Left lung (tissue), 10 donors: Measurements from ENCODE around the gene EPHB6. TPM values are rescaled to one million over a fixed set of nuclear protein-coding genes. Genes with fewer than 3 reads are reported as not detected.

Experiments used
- ATAC-seq: fragments of 200-7000 bp; cut with Tn5 transposase; one replicate; pipeline ENCODE4 v1.9.1; 2020; ENCODE audit warnings: moderate library complexity
- DNase-seq, 4 donors: peaks; one replicate each; pipeline ENCODE4 v3.0.0-alpha.2; 2013 to 2020
- H3K27ac ChIP-seq, 2 donors: fragments of 200-600 bp; sonication (generic) in 1 of 2; one replicate each; pipeline versions ENCODE4 v1.5.0 to v1.8.0; 2020 to 2021
- H3K27me3 ChIP-seq, 2 donors: fragments of 200-600 bp; sonication (generic) in 1 of 2; one replicate each; pipeline versions ENCODE4 v1.5.0 to v1.8.0; 2020 to 2021
- H3K36me3 ChIP-seq, 2 donors: fragments of 200-600 bp; sonication (generic) in 1 of 2; one replicate each; pipeline versions ENCODE4 v1.5.0 to v1.8.0; 2020 to 2021
- H3K4me1 ChIP-seq, 2 donors: fragments of 200-600 bp; one replicate each; pipeline ENCODE4 v1.8.0; 2021
- H3K4me3 ChIP-seq, 2 donors: fragments of 200-600 bp; sonication (generic) in 1 of 2; one replicate each; pipeline versions ENCODE4 v1.5.0 to v1.8.0; 2020 to 2021; ENCODE audit warnings: mild to moderate bottlenecking in 1 of 2
- H3K9me3 ChIP-seq, 2 donors: fragments of 200-600 bp; sonication (generic) in 1 of 2; one replicate each; pipeline versions ENCODE4 v1.5.0 to v1.8.0; 2020 to 2021
- CTCF ChIP-seq, 2 donors: fragments of 200-600 bp; sonication (generic) in 1 of 2; IDR thresholded peaks; one replicate each; pipeline versions ENCODE4 v1.5.0 to v1.8.0; 2021; ENCODE audit warnings: antibody characterized with exemption in 2 of 2
- intact Hi-C, 2 donors: fragments of 100-400 bp; cut with DNase I; formaldehyde crosslinking; loops; one replicate each; pipeline versions ENCODE4 v1.11.2 to v1.14.2; 2022
- polyA plus RNA-seq, 6 donors: library from polyadenylated mRNA; unstranded; fragments of 120-200 nt; gene quantifications; one replicate each; pipeline ENCODE4 v1.2.1, GENCODE V29; 2013; ENCODE audit not compliant: insufficient read length in 6 of 6
- total RNA-seq, 2 donors: library from RNA; stranded (reverse); fragmentation: NEBNext Ultra II Directional; extraction: Animal tissue kit (Norgen Biotek cat#: 25700); gene quantifications; one replicate each; pipeline ENCODE4 v1.2.1, GENCODE V29; 2021
- donor health status: DM: no; HTN: yes; CAD: no.
- donor health status: DM: no; HTN: no; CAD: no.

EPHB6 gene
- total and polyA plus RNA-seq, 8 donors = 6.5 to 42.8 (median 27.6) TPM

- DNase-seq (no peak), ATAC-seq (no peak)
- no peak for TF ChIP-seq CTCF (IDR thresholded peaks at IDR 0.05)
- Histone ChIP-seq H3K4me1 (no peaks in the 10 kb centered on the region), H3K9me3 (no peaks in the 10 kb centered on the region), H3K27ac (no peak overlapping the region), H3K36me3 (no peaks in the 10 kb centered on the region), H3K4me3 (no peak overlapping the region), H3K27me3 (no peaks in the 10 kb centered on the region)
- intact Hi-C loops = no loop called here
These were observed 62.6 kb downstream of the EPHB6 start for GRCh38 chr7:142917447-142917846.

- DNase-seq (no peak), ATAC-seq (no peak)
- TF ChIP-seq CTCF (IDR thresholded peaks at IDR 0.05) = no peak
- H3K27me3 ChIP-seq = no peaks in the 10 kb centered on the region
- H3K9me3 ChIP-seq = no peaks in the 10 kb centered on the region
- intact Hi-C loops = no loop called here
- no peaks in the 10 kb centered on the region for H3K4me1 ChIP-seq
- no peak overlapping the region for H3K27ac ChIP-seq
- no peak overlapping the region for H3K4me3 ChIP-seq
- no peaks in the 10 kb centered on the region for H3K36me3 ChIP-seq
These were observed 64.0 kb downstream of the EPHB6 start for GRCh38 chr7:142918901-142919300.

- Histone ChIP-seq H3K9me3 (no peaks in the 10 kb centered on the region), H3K4me3 (no peak overlapping the region), H3K4me1 (no peaks in the 10 kb centered on the region), H3K27me3 (no peaks in the 10 kb centered on the region), H3K27ac (no peak overlapping the region), H3K36me3 (no peaks in the 10 kb centered on the region)
- TF ChIP-seq CTCF (IDR thresholded peaks at IDR 0.05) = no peak
- intact Hi-C loops = no loop called here
- ATAC-seq (no peak), DNase-seq (no peak)
These were observed 64.8 kb downstream of the EPHB6 start for GRCh38 chr7:142919656-142920055.

Other genes starting within 250 kb of the EPHB6 start
- under 1 TPM in 1 of 2 donors, not detected in 1; 0.99 TPM for gene PRSS1, start 105.6 kb upstream of the EPHB6 start, total RNA-seq
- not detected for gene PRSS1, start 105.6 kb upstream of the EPHB6 start, polyA plus RNA-seq
- gene PRSS2, start 84.1 kb upstream of the EPHB6 start, total RNA-seq = 10 to 100 TPM in 1 of 2 donors, not detected in 1; 13.1 TPM
- not detected for gene PRSS2, start 84.1 kb upstream of the EPHB6 start, polyA plus RNA-seq
- gene TRPV6, start 30.7 kb downstream of the EPHB6 start, total RNA-seq = 1 to 10 TPM; 1.1 to 5.0 TPM
- 1 to 10 TPM; 6.0 to 8.5 (median 7.0) TPM for gene TRPV6, start 30.7 kb downstream of the EPHB6 start, polyA plus RNA-seq
- not detected for gene TRPV5, start 78.7 kb downstream of the EPHB6 start, total RNA-seq
- gene TRPV5, start 78.7 kb downstream of the EPHB6 start, polyA plus RNA-seq = under 1 TPM; 0.10 to 0.25 (median 0.16) TPM
- under 1 TPM in 1 of 2 donors, not detected in 1; 0.37 TPM for gene LLCFC1, start 84.4 kb downstream of the EPHB6 start, total RNA-seq
- under 1 TPM; 0.21 to 0.77 (median 0.50) TPM for gene LLCFC1, start 84.4 kb downstream of the EPHB6 start, polyA plus RNA-seq
- under 1 TPM; 0.58 to 0.96 TPM for gene KEL, start 107.3 kb downstream of the EPHB6 start, total RNA-seq
- gene KEL, start 107.3 kb downstream of the EPHB6 start, polyA plus RNA-seq = 1 to 10 TPM; 1.5 to 3.1 (median 2.2) TPM
- gene OR9A2, start 172.1 kb downstream of the EPHB6 start, total RNA-seq = not detected
- gene OR9A2, start 172.1 kb downstream of the EPHB6 start, polyA plus RNA-seq = not detected
- gene OR6V1, start 197.3 kb downstream of the EPHB6 start, total RNA-seq = not detected
- not detected for gene OR6V1, start 197.3 kb downstream of the EPHB6 start, polyA plus RNA-seq